Thyroid gland (tissue), 4 donors: ENCODE results near the gene SMTN. TPM values are rescaled to one million over a fixed set of nuclear protein-coding genes. Genes with fewer than 3 reads are reported as not detected.

Experiments
- DNase-seq, 2 donors: peaks; one replicate each; pipeline ENCODE4 v3.0.0-alpha.2; 2019
- H3K27ac ChIP-seq, 3 donors: fragments of 200-600 bp; sonication (generic); 1 replicate in 2 of 3; 2 replicates in 1 of 3; pipeline ENCODE4 v1.5.1; 2016 to 2019; ENCODE audit warnings: mild to moderate bottlenecking in 1 of 3, moderate library complexity in 1 of 3
- H3K27me3 ChIP-seq: fragments of 200-600 bp; sonication (generic); one replicate; pipeline ENCODE4 v1.5.1; 2019
- H3K36me3 ChIP-seq, 2 donors: fragments of 200-600 bp; sonication (generic); one replicate each; pipeline ENCODE4 v1.5.1; 2016 to 2019
- H3K4me1 ChIP-seq, 2 donors: fragments of 200-600 bp; sonication (generic); one replicate each; pipeline ENCODE4 v1.5.1; 2017 to 2019
- H3K4me3 ChIP-seq, 3 donors: fragments of 200-600 bp; sonication (generic); replicated peaks in 1 of 3; 1 replicate in 2 of 3; 2 replicates in 1 of 3; pipeline ENCODE4 v1.5.1; 2016; ENCODE audit warnings: mild to moderate bottlenecking in 1 of 3
- H3K9me3 ChIP-seq: fragments of 200-600 bp; sonication (generic); one replicate; pipeline ENCODE4 v1.5.1; 2017
- CTCF ChIP-seq, 6 experiments: fragments of 200-600 bp in 3 of 6; fragments of 450-650 bp in 3 of 6; sonication (generic) in 3 of 6; IDR thresholded peaks; one replicate each; pipeline ENCODE4 v1.5.1; 2016 to 2019; ENCODE audit warnings: antibody characterized with exemption in 6 of 6, mild to moderate bottlenecking in 2 of 6, inconsistent platforms in 1 of 6, moderate library complexity in 1 of 6
- POLR2A ChIP-seq, 2 donors: fragments of 450-650 bp; IDR thresholded peaks; one replicate each; pipeline ENCODE4 v1.6.1; 2017; ENCODE audit warnings: antibody characterized with exemption in 2 of 2, mild to moderate bottlenecking in 2 of 2, moderate library complexity in 1 of 2
- WGBS, 2 donors: methylation state at CpG; one replicate each; pipeline ENCODE4 v1.1.5; 2017; 5-methylcytosine and 5-hydroxymethylcytosine counted together
- intact Hi-C: fragments of 100-400 bp; cut with DNase I; formaldehyde crosslinking; loops from one replicate; pipeline ENCODE4 v1.15.1; 2023
- total RNA-seq, 4 donors: library from RNA; depleted of rRNA; stranded (reverse); fragments of >200 nt; gene quantifications; one replicate each; pipeline ENCODE4 v1.2.3, GENCODE V29; 2016

Gene SMTN
- total RNA-seq, 4 donors from 2014 or later = 46.2 to 60.3 (median 54.2) TPM

GRCh38 chr22:31125521-31126117 is 44.5 kb downstream of the SMTN start:
- DNase-seq = peak; percentile 81 to 86
- Histone ChIP-seq H3K27me3 (no peaks in the 10 kb centered on the region), H3K4me1 (peaks cover 67 to 68% of the 10 kb centered on the region in 2 donors), H3K4me3 (no peak overlapping the region), H3K36me3 (peaks cover 0 to 8% of the 10 kb centered on the region in 2 donors), H3K27ac (peak overlapping the region; percentile 93 to 99 (median 94)), H3K9me3 (no peaks in the 10 kb centered on the region)
- TF ChIP-seq POLR2A (IDR thresholded peaks at IDR 0.05) (no peak), CTCF (IDR thresholded peaks at IDR 0.05) (no peak)
- WGBS, 2 donors = 29 to 74% methylated on average over 10 to 12 of the region's 12 CpGs
- intact Hi-C loops = no loop called here

GRCh38 chr22:31126128-31126868 is 45.2 kb downstream of the SMTN start:
- 20 to 63% methylated on average over 11 to 20 of the region's 22 CpGs for WGBS, 2 donors
- intact Hi-C loops = no loop called here
- H3K9me3 ChIP-seq = no peaks in the 10 kb centered on the region
- peak in 1 of 2 donors; percentile 73 for TF ChIP-seq POLR2A (IDR thresholded peaks at IDR 0.05)
- no peak for TF ChIP-seq CTCF (IDR thresholded peaks at IDR 0.05)
- H3K36me3 ChIP-seq = peaks cover 0 to 8% of the 10 kb centered on the region in 2 donors
- DNase-seq = peak; percentile 97 to 98
- peaks cover 74% of the 10 kb centered on the region in 2 donors for H3K4me1 ChIP-seq
- H3K27ac ChIP-seq = peak overlapping the region; percentile 93 to 99 (median 94)
- no peaks in the 10 kb centered on the region for H3K27me3 ChIP-seq
- no peak overlapping the region for H3K4me3 ChIP-seq

GRCh38 chr22:31126869-31127175 is 45.7 kb downstream of the SMTN start:
- peaks cover 0 to 8% of the 10 kb centered on the region in 2 donors for H3K36me3 ChIP-seq
- 27 to 30% methylated on average over 7 to 12 of the region's 13 CpGs for WGBS, 2 donors
- peaks cover 75 to 76% of the 10 kb centered on the region in 2 donors for H3K4me1 ChIP-seq
- no peak for TF ChIP-seq CTCF (IDR thresholded peaks at IDR 0.05)
- no peak for TF ChIP-seq POLR2A (IDR thresholded peaks at IDR 0.05)
- H3K27ac ChIP-seq = peak overlapping the region; percentile 93 to 99 (median 94)
- intact Hi-C loops = no loop called here
- no peak overlapping the region for H3K4me3 ChIP-seq
- no peaks in the 10 kb centered on the region for H3K27me3 ChIP-seq
- H3K9me3 ChIP-seq = no peaks in the 10 kb centered on the region
- no peak for DNase-seq

GRCh38 chr22:31127181-31127772 is 46.2 kb downstream of the SMTN start:
- Histone ChIP-seq H3K9me3 (no peaks in the 10 kb centered on the region), H3K4me1 (peaks cover 72 to 76% of the 10 kb centered on the region in 2 donors), H3K27ac (peak overlapping the region; percentile 93 to 99 (median 94)), H3K4me3 (no peak overlapping the region), H3K27me3 (no peaks in the 10 kb centered on the region), H3K36me3 (peaks cover 0 to 8% of the 10 kb centered on the region in 2 donors)
- 50 to 59% methylated on average over 19 of the region's 19 CpGs for WGBS, 2 donors
- TF ChIP-seq CTCF (IDR thresholded peaks at IDR 0.05) = no peak
- no peak for TF ChIP-seq POLR2A (IDR thresholded peaks at IDR 0.05)
- intact Hi-C loops = no loop called here
- peak; percentile 66 to 67 for DNase-seq

- intact Hi-C loops = no loop called here
- H3K4me1 ChIP-seq = peaks cover 71 to 80% of the 10 kb centered on the region in 2 donors
- no peaks in the 10 kb centered on the region for H3K27me3 ChIP-seq
- peaks cover under 1 to 8% of the 10 kb centered on the region in 2 donors for H3K36me3 ChIP-seq
- no peaks in the 10 kb centered on the region for H3K9me3 ChIP-seq
- H3K27ac ChIP-seq = peak overlapping the region; percentile 93 to 99 (median 94)
- TF ChIP-seq POLR2A (IDR thresholded peaks at IDR 0.05) (no peak), CTCF (IDR thresholded peaks at IDR 0.05) (no peak)
- no peak overlapping the region for H3K4me3 ChIP-seq
- WGBS, 2 donors = 95 to 98% methylated on average over 7 of the region's 7 CpGs
- no peak for DNase-seq
Observed at GRCh38 chr22:31128156-31128555, 47.0 kb downstream of the SMTN start.
